HepG2 (cell line): ENCODE data around the gene PRKCZ. TPM values are rescaled to one million over a fixed set of nuclear protein-coding genes. Genes with fewer than 3 reads are reported as not detected.

Experiments
- ATAC-seq: fragments of 200-7000 bp; cut with Tn5 transposase; 3 replicates; pipeline ENCODE4 v1.9.1; 2020; ENCODE audit warnings: mild to moderate bottlenecking, moderate library complexity
- BruUV-seq: library from RNA; stranded (reverse); fragments of 400-500 nt; replicated peaks from 2 replicates; lab custom pipeline; 2021; lab: Mats Ljungman, UMichigan
- CTCF ChIA-PET: fragments of 300-600 bp; formaldehyde crosslinking; extraction: SDS; loops from one replicate; lab custom pipeline; 2021; ENCODE audit warnings: low total read pairs, inconsistent platforms, low intra/inter-chr PET ratio; lab: Yijun Ruan, JAX
- POLR2A ChIA-PET: fragments of 350-600 bp; sonication (Branson Sonifier 250); formaldehyde crosslinking; loops from one replicate; lab custom pipeline; 2020; ENCODE audit warnings: antibody characterized with exemption, inconsistent platforms; lab: Yijun Ruan, JAX
- DNase-seq: peaks from one replicate; pipeline ENCODE4 v3.0.0-alpha.2; 2015; ENCODE audit warnings: low spot score
- FAIRE-seq: peaks from 3 replicates; lab custom pipeline; 2011; peaks lifted over from hg19 to GRCh38; lab: Jason Lieb, UNC
- H2AFZ ChIP-seq: one replicate; pipeline ENCODE4 v1.6.1; 2011; ENCODE audit warnings: low read length, inconsistent platforms
- H3K27ac ChIP-seq: fragments of 300-600 bp; 3 replicates; pipeline ENCODE4 v1.8.0; 2011; ENCODE audit warnings: mixed run types, mild to moderate bottlenecking, mixed read lengths, low read length, inconsistent platforms; ENCODE audit not compliant: insufficient read depth; ENCODE audit errors: extremely low read length
- H3K27me3 ChIP-seq, 2 experiments: fragments of 200-600 bp in 1 of 2; 2 replicates in 1 of 2; 3 replicates in 1 of 2; pipeline versions ENCODE4 v1.6.0 to v1.8.0; 2011; ENCODE audit warnings: low read length in 2 of 2, mild to moderate bottlenecking in 2 of 2, moderate library complexity in 2 of 2, inconsistent platforms in 1 of 2; ENCODE audit not compliant: insufficient read depth in 2 of 2, control insufficient read depth in 1 of 2
- H3K36me3 ChIP-seq, 2 experiments: fragments of 200-600 bp in 1 of 2; replicated peaks in 1 of 2; 2 replicates in 1 of 2; 3 replicates in 1 of 2; pipeline versions ENCODE4 v1.5.1 to v1.8.0; 2011; ENCODE audit warnings: low read length in 2 of 2, inconsistent platforms in 1 of 2; ENCODE audit not compliant: insufficient read depth in 2 of 2, control insufficient read depth in 1 of 2
- H3K4me1 ChIP-seq: 2 replicates; pipeline ENCODE4 v1.5.1; 2012; ENCODE audit warnings: low read length, inconsistent platforms; ENCODE audit not compliant: insufficient read depth
- H3K4me2 ChIP-seq: 2 replicates; pipeline ENCODE4 v1.6.0; 2011; ENCODE audit warnings: low read depth, low read length, inconsistent platforms
- H3K4me3 ChIP-seq, 3 experiments: fragments of 200-600 bp in 1 of 3; sonication (generic), shearing (Covaris generic) in 1 of 3; replicated peaks in 1 of 3; 2 replicates each; pipeline ENCODE4 v1.5.1; 2011 to 2016; ENCODE audit warnings: low read length in 3 of 3, inconsistent platforms in 2 of 3, low read depth in 2 of 3, mild to moderate bottlenecking in 2 of 3, control low read depth in 1 of 3, mixed read lengths in 1 of 3; ENCODE audit not compliant: insufficient read depth in 1 of 3
- H3K79me2 ChIP-seq: one replicate; pipeline ENCODE4 v1.6.1; 2011; ENCODE audit warnings: low read length, inconsistent platforms; ENCODE audit not compliant: insufficient read depth
- H3K9ac ChIP-seq: 2 replicates; pipeline ENCODE4 v1.6.0; 2011; ENCODE audit warnings: mild to moderate bottlenecking, low read depth, low read length, inconsistent platforms; ENCODE audit not compliant: insufficient read depth
- H3K9me3 ChIP-seq: 2 replicates; pipeline ENCODE4 v1.5.1; 2012; ENCODE audit warnings: mild to moderate bottlenecking, low read length
- H4K20me1 ChIP-seq: 2 replicates; pipeline ENCODE4 v1.6.0; 2011; ENCODE audit warnings: inconsistent platforms, mild to moderate bottlenecking, low read length, moderate library complexity; ENCODE audit not compliant: insufficient read depth
- AGO2 ChIP-seq: fragments of 200-400 bp; formaldehyde crosslinking; optimal IDR thresholded peaks from 2 replicates; pipeline ENCODE3; 2017; ENCODE audit warnings: mild to moderate bottlenecking, low read depth, low read length, moderate library complexity
- ELK4 ChIP-seq: sonication (generic); formaldehyde crosslinking; IDR thresholded peaks from 2 replicates; pipeline ENCODE4 v1.9.0; 2021; ENCODE audit warnings: missing genetic modification reagents, borderline replicate concordance
- ERF ChIP-seq: IDR thresholded peaks from 2 replicates; pipeline ENCODE4 v1.6.1; 2018; ENCODE audit warnings: missing biosample characterization, missing genetic modification reagents
- GABPB1 ChIP-seq: IDR thresholded peaks from 2 replicates; pipeline ENCODE4 v1.6.1; 2016; ENCODE audit warnings: mild to moderate bottlenecking, missing genetic modification reagents, moderate library complexity, missing compliant biosample characterization
- HNRNPH1 ChIP-seq: fragments of 200-400 bp; formaldehyde crosslinking; optimal IDR thresholded peaks from 2 replicates; pipeline ENCODE3; 2017; ENCODE audit warnings: mild to moderate bottlenecking, low read depth, low read length
- ISL2 ChIP-seq: sonication (generic); formaldehyde crosslinking; IDR thresholded peaks from 2 replicates; pipeline ENCODE4 v1.5.0; 2020; ENCODE audit warnings: missing genetic modification reagents
- JARID2 ChIP-seq: sonication (generic); formaldehyde crosslinking; IDR thresholded peaks from 2 replicates; pipeline ENCODE4 v1.8.1; 2023; ENCODE audit warnings: missing genetic modification reagents, inconsistent platforms; ENCODE audit not compliant: insufficient replicate concordance
- MYNN ChIP-seq: sonication (generic); formaldehyde crosslinking; IDR thresholded peaks from 2 replicates; pipeline ENCODE4 v1.4.0; 2020; ENCODE audit warnings: mild to moderate bottlenecking, low read depth, missing genetic modification reagents
- NFYC ChIP-seq: IDR thresholded peaks from 2 replicates; pipeline ENCODE4 v1.6.1; 2016; ENCODE audit warnings: missing genetic modification reagents, missing compliant biosample characterization
- PRMT3 ChIP-seq: sonication (generic); formaldehyde crosslinking; IDR thresholded peaks from 2 replicates; pipeline ENCODE4 v1.8.1; 2022; ENCODE audit warnings: low read depth, mild to moderate bottlenecking, moderate library complexity, missing genetic modification reagents, borderline replicate concordance
- REXO4 ChIP-seq: sonication (generic); formaldehyde crosslinking; IDR thresholded peaks from 2 replicates; pipeline ENCODE4 v1.8.0; 2022; ENCODE audit warnings: missing genetic modification reagents, mild to moderate bottlenecking, borderline replicate concordance
- ZBTB33 ChIP-seq: sonication (generic); formaldehyde crosslinking; IDR thresholded peaks from 2 replicates; pipeline ENCODE4 v1.4.0; 2020; ENCODE audit warnings: missing genetic modification reagents
- ZNF234 ChIP-seq: sonication (generic); formaldehyde crosslinking; conservative IDR thresholded peaks from 2 replicates; pipeline ENCODE4 v1.5.1; 2020; ENCODE audit warnings: mild to moderate bottlenecking, missing genetic modification reagents
- ZNF33B ChIP-seq: sonication (generic); formaldehyde crosslinking; IDR thresholded peaks from 2 replicates; pipeline ENCODE4 v1.5.1; 2020; ENCODE audit warnings: mild to moderate bottlenecking, missing genetic modification reagents
- ZNF674 ChIP-seq: sonication (generic); formaldehyde crosslinking; IDR thresholded peaks from 2 replicates; pipeline ENCODE4 v1.5.0; 2020; ENCODE audit warnings: low read depth, mild to moderate bottlenecking, missing genetic modification reagents
- ZNF724P ChIP-seq: sonication (generic); formaldehyde crosslinking; IDR thresholded peaks from 2 replicates; pipeline ENCODE4 v1.8.0; 2022; ENCODE audit warnings: missing genetic modification reagents, borderline replicate concordance
- ZNF749 ChIP-seq: sonication (generic); formaldehyde crosslinking; IDR thresholded peaks from 2 replicates; pipeline ENCODE4 v1.8.0; 2022; ENCODE audit warnings: mild to moderate bottlenecking, missing genetic modification reagents, moderate library complexity, borderline replicate concordance
- ZNF768 ChIP-seq: sonication (generic); formaldehyde crosslinking; IDR thresholded peaks from 2 replicates; pipeline ENCODE4 v1.4.0; 2020; ENCODE audit warnings: missing genetic modification reagents
- ZSCAN22 ChIP-seq: sonication (generic); formaldehyde crosslinking; IDR thresholded peaks from 2 replicates; pipeline ENCODE4 v1.4.0; 2020; ENCODE audit warnings: mild to moderate bottlenecking, missing genetic modification reagents
- ZSCAN25 ChIP-seq: sonication (generic); formaldehyde crosslinking; IDR thresholded peaks from 2 replicates; pipeline ENCODE4 v1.8.0; 2022; ENCODE audit warnings: mild to moderate bottlenecking, missing genetic modification reagents
- WGBS: methylation state at CpG from one replicate; pipeline ENCODE4 v1.1.6; 2017; ENCODE audit warnings: low lambda C conversion rate; 5-methylcytosine and 5-hydroxymethylcytosine counted together
- in situ Hi-C: cut with HindIII; loops from 2 replicates; pipeline ENCODE4 v1.10.0; 2017; ENCODE audit warnings: low pct_unique_long_range_greater_than_20kb; ENCODE audit not compliant: extremely low pct_ligation_motif_present
- intact Hi-C: fragments of 100-400 bp; cut with micrococcal nuclease; formaldehyde crosslinking; loops from one replicate; pipeline ENCODE4 v1.10.0; 2022; ENCODE audit not compliant: unreplicated experiment
- polyA plus RNA-seq, 8 experiments: library from polyadenylated mRNA; depleted of rRNA in 3 of 8; stranded (reverse) in 7 of 8; unstranded in 1 of 8; fragments of >200 nt; fragmentation: Illumina TruSeq in 4 of 8; extraction: Trizol in 4 of 8; gene quantifications; 2 replicates each; pipeline versions ENCODE4 v1.2.1 to v1.2.3, GENCODE V29; 2011 to 2016; ENCODE audit warnings: low read depth in 4 of 8, missing spikeins in 1 of 8, mixed read lengths in 1 of 8; ENCODE audit not compliant: insufficient read depth in 1 of 8
- total RNA-seq, 5 experiments: library from RNA; depleted of rRNA; stranded (reverse); fragments of >200 nt; fragmentation: Illumina TruSeq; extraction: Trizol; gene quantifications; 2 replicates each; pipeline ENCODE4 v1.2.3, GENCODE V29; 2016; ENCODE audit warnings: low read depth in 1 of 5

The PRKCZ gene
- total and polyA plus RNA-seq, 2 of the 13 experiments (the other 11 are each of a cell fraction or from before 2014, with no cell fraction given), result 34.7 to 85.2 TPM

GRCh38 chr1:2190491-2190976 lies 140.3 kb downstream of the PRKCZ start (continued):
- TF ChIP-seq ERF (CRISPR knock-in tag) (no peak), ZSCAN22 (CRISPR knock-in tag) (peak; percentile 91), ISL2 (CRISPR knock-in tag) (no peak), ZSCAN25 (CRISPR knock-in tag) (no peak), GABPB1 (CRISPR knock-in tag) (peak; percentile 78), REXO4 (CRISPR knock-in tag) (no peak), ZNF749 (no peak), ZNF674 (CRISPR knock-in tag) (no peak), ELK4 (no peak), PRMT3 (0 out of 2 replicates have a peak, but pooled peaks have one; percentile 19)

GRCh38 chr1:2192031-2192995 lies 142.1 kb downstream of the PRKCZ start:
- H3K4me2 ChIP-seq, result peak overlapping the region; percentile 89
- peaks cover 63% of the 10 kb centered on the region for H3K4me1 ChIP-seq
- no peak for DNase-seq
- no peak for FAIRE-seq
- no peak overlapping the region; the same call in 1 of the 2 replicates for H3K9ac ChIP-seq
- ChIA-PET CTCF (no interaction called here), POLR2A (interaction anchor here (1.2 to 3.1 kb wide), 3 partner anchors 19 to 199 kb away, joined by 3 to 18 read pairs (median 6); partner anchors contain the start of genes MORN1 and RER1)
- no peaks in the 10 kb centered on the region for H3K27me3 ChIP-seq
- H3K27ac ChIP-seq, result no peak overlapping the region
- BruUV-seq, result TSS peak; percentile 46
- 93% methylated on average over 20 of the region's 30 CpGs for WGBS
- no peaks in the 10 kb centered on the region for H3K9me3 ChIP-seq
- in situ Hi-C loops (loop anchor here (5.0 to 25.0 kb wide), 3 partner anchors 120 to 320 kb away; no protein-coding TSS in a partner anchor), intact Hi-C loops (no loop called here)
- no peak for ATAC-seq
- no peaks in the 10 kb centered on the region for H4K20me1 ChIP-seq
- no peak overlapping the region for H2AFZ ChIP-seq
- peak overlapping the region in 2 of 3 experiments; percentile 13 to 80; a peak in 2 of 6 replicates for H3K4me3 ChIP-seq
- no peaks in the 10 kb centered on the region; a peak in 1 of 5 replicates for H3K36me3 ChIP-seq
- H3K79me2 ChIP-seq, result peaks cover 28% of the 10 kb centered on the region
- TF ChIP-seq ZNF33B (CRISPR knock-in tag) (no peak), NFYC (CRISPR knock-in tag) (no peak), HNRNPH1 (no peak), ZNF768 (CRISPR knock-in tag) (0 out of 2 replicates have a peak, but pooled peaks have one; percentile 22), AGO2 (peak; percentile 45), ZBTB33 (CRISPR knock-in tag) (0 out of 2 replicates have a peak, but pooled peaks have one; percentile 6), JARID2 (CRISPR knock-in tag) (no peak), ZNF234 (CRISPR knock-in tag) (no peak), MYNN (CRISPR knock-in tag) (no peak), ZNF724P (CRISPR knock-in tag) (no peak)
